ENCODE measurements around the gene OR51E2. TPM values are rescaled to one million over a fixed set of nuclear protein-coding genes. Genes with fewer than 3 reads are reported as not detected.
A peak's percentile ranks its signal among the peaks of the same experiment; 100 is the strongest.

Gene OR51E2
- total and polyA plus RNA-seq, 2 of the 8 experiments (the other 6 are each of a cell fraction or from before 2014, with no cell fraction given) = not detected

DNA sequence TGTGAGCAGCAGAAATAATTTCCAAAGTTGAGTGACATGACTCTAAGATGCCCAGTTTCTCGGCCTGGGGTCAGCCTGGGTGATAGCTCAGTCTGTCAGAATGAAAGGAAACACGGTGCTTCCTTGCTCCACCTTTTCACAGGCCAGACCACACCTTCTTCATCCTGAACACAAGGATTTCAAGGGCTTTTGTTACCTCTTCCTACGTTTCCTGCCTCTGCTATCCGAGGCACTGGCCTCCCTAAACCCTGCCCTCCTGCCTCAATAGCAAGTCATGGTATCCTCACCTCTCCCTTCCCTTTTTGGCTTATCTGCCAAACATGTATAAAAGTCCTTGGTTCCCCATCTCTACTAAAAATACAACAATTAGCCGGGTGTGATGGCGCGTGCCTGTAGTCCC lies 55.6 kb downstream of the OR51E2 start:
- no peak overlapping the region for H4K91ac ChIP-seq (replicated peaks; ENCODE audit: insufficient read length, low read length)
- TF ChIP-seq CREB1 (IDR thresholded peaks at IDR 0.05) = no peak
- no peak for TF ChIP-seq POU5F1 (IDR thresholded peaks at IDR 0.05; ENCODE audit: low read depth, low read length)
- no peak for TF ChIP-seq ASH2L (IDR thresholded peaks at IDR 0.05; ENCODE audit: low read length)
- no peak for TF ChIP-seq GABPA (IDR thresholded peaks at IDR 0.05; ENCODE audit: borderline replicate concordance, insufficient read depth, low read length)
- no peak for TF ChIP-seq SAP30 (IDR thresholded peaks at IDR 0.05; ENCODE audit: insufficient read depth, insufficient replicate concordance, low read length)
- TF ChIP-seq TBP (IDR thresholded peaks at IDR 0.05; ENCODE audit: low read depth, low read length) = no peak
- no peak for TF ChIP-seq SIRT6 (IDR thresholded peaks at IDR 0.05; ENCODE audit: low read length)
- TF ChIP-seq, protein P1, sequence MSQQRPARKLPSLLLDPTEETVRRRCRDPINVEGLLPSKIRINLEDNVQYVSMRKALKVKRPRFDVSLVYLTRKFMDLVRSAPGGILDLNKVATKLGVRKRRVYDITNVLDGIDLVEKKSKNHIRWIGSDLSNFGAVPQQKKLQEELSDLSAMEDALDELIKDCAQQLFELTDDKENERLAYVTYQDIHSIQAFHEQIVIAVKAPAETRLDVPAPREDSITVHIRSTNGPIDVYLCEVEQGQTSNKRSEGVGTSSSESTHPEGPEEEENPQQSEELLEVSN (IDR thresholded peaks at IDR 0.05) = no peak
- TF ChIP-seq SP2 (IDR thresholded peaks at IDR 0.05; ENCODE audit: low read length) = no peak
- TF ChIP-seq HDAC2 (IDR thresholded peaks at IDR 0.05; ENCODE audit: borderline replicate concordance in 1 of 2, low read depth in 2 of 2, low read length in 2 of 2) = no peak
- no peak for TF ChIP-seq SRF (IDR thresholded peaks at IDR 0.05; ENCODE audit: low read depth, low read length)
- TF ChIP-seq, protein P2, sequence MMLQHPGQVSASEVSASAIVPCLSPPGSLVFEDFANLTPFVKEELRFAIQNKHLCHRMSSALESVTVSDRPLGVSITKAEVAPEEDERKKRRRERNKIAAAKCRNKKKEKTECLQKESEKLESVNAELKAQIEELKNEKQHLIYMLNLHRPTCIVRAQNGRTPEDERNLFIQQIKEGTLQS (IDR thresholded peaks at IDR 0.05; ENCODE audit: insufficient read depth, low read depth, low read length) = no peak
- TF ChIP-seq SP4 (IDR thresholded peaks at IDR 0.05; ENCODE audit: low read length) = no peak
- TF ChIP-seq MAFK (IDR thresholded peaks at IDR 0.05; ENCODE audit: low read depth, low read length) = no peak

More for the DNA sequence above, 55.6 kb downstream of the OR51E2 start:
- Histone ChIP-seq H3K9ac (replicated peaks in 1 of 4; ENCODE audit: extremely low read depth in 1 of 4, low read depth in 3 of 4, low read length in 3 of 4) (no peak overlapping the region), H3K4ac (replicated peaks; ENCODE audit: insufficient read length, low read depth, low read length) (no peak overlapping the region), H3K79me1 (ENCODE audit: low read depth, low read length) (no peaks in the 10 kb centered on the region), H3K14ac (ENCODE audit: insufficient read length) (no peak overlapping the region), H2BK5ac (ENCODE audit: low read depth, low read length) (no peak overlapping the region), H3K4me2 (ENCODE audit: insufficient read depth in 1 of 2, low read depth in 2 of 2, low read length in 2 of 2) (no peak overlapping the region), H4K8ac (ENCODE audit: extremely low read depth, insufficient read depth, low read length) (no peak overlapping the region), H4K20me1 (replicated peaks in 1 of 2; ENCODE audit: control insufficient read depth in 1 of 2, insufficient read depth in 2 of 2, low read length in 2 of 2) (no peaks in the 10 kb centered on the region), H2BK12ac (ENCODE audit: low read depth, low read length) (0 out of 2 replicates have a peak overlapping the region, but pooled peaks have one; percentile 30), H4K5ac (ENCODE audit: insufficient read length, low read depth, low read length) (no peak overlapping the region), H2BK120ac (replicated peaks; ENCODE audit: low read depth, low read length) (no peak overlapping the region), H3K27me3 (replicated peaks in 1 of 4; ENCODE audit: control insufficient read depth in 3 of 4, extremely low read depth in 1 of 4, insufficient read depth in 3 of 4, low read length in 3 of 4) (peaks cover 0 to 7% (median 4%) of the 10 kb centered on the region in 4 experiments; a peak in 5 of 7 replicates), H2AK5ac (ENCODE audit: low read depth, low read length) (no peak overlapping the region), H3K4me3 (ENCODE audit: extremely low read depth in 1 of 4, insufficient read depth in 2 of 4, low read depth in 3 of 4, low read length in 4 of 4) (no peak overlapping the region), H3K79me2 (ENCODE audit: control insufficient read depth in 1 of 2, insufficient read depth in 2 of 2, low read length in 2 of 2) (no peaks in the 10 kb centered on the region), H3K56ac (replicated peaks; ENCODE audit: insufficient read length, low read depth, low read length) (no peak overlapping the region), H3K9me3 (ENCODE audit: insufficient read depth in 2 of 2, low read depth in 1 of 2, low read length in 1 of 2) (no peaks in the 10 kb centered on the region; a peak in 1 of 4 replicates), H3K23me2 (ENCODE audit: low read depth, low read length) (no peaks in the 10 kb centered on the region), H3K23ac (ENCODE audit: insufficient read length) (no peak overlapping the region), H2BK15ac (ENCODE audit: low read length) (no peak overlapping the region), H2AFZ (ENCODE audit: low read length) (no peak overlapping the region), H3K36me3 (ENCODE audit: control insufficient read depth in 2 of 4, insufficient read depth in 4 of 4, low read length in 3 of 4) (no peaks in the 10 kb centered on the region), H3K18ac (ENCODE audit: extremely low read depth, low read length) (no peak overlapping the region), H3K27ac (ENCODE audit: low read depth, low read length) (no peak overlapping the region), H3K4me1 (replicated peaks in 1 of 4; ENCODE audit: control insufficient read depth in 3 of 4, insufficient read depth in 4 of 4, low read length in 3 of 4) (no peaks in the 10 kb centered on the region), H2BK20ac (ENCODE audit: low read length) (no peak overlapping the region)
- ChIA-PET CTCF (ENCODE audit: partially characterized antibody) (interaction anchor here (0.6 kb wide), 1 partner anchor 64 kb away, joined by 3 read pairs; no protein-coding TSS in a partner anchor), POLR2A (ENCODE audit: partially characterized antibody) (no interaction called here)
- WGBS, 2 experiments (ENCODE audit: extremely low coverage in 1 of 2, insufficient coverage in 1 of 2, insufficient read length in 1 of 2, insufficient replicate concordance in 2 of 2, low coverage in 1 of 2, low lambda C conversion rate in 2 of 2, missing lambda C conversion rate in 1 of 2) = 83% methylated on average over 7 of the region's 7 CpGs; no CpG with 5 or more reads in 1 of the 2 experiments
- no peak for DNase-seq (ENCODE audit: low read depth in 1 of 2, low spot score in 2 of 2)
- no peak for FAIRE-seq
